Suppressor macrophage (primary cell): ENCODE results near the gene STRIP1.

Source experiments
- DNase-seq, 4 experiments: peaks; one replicate each; pipeline ENCODE4 v3.0.0-alpha.2; 2020 to 2022

STRIP1 gene

GRCh38 chr1:110053552-110054428 lies 19.4 kb downstream of the STRIP1 start:
- DNase-seq: peak; percentile 60 to 81 (median 70)

GRCh38 chr1:110055493-110056284 lies 21.3 kb downstream of the STRIP1 start:
- DNase-seq: no peak

DNA sequence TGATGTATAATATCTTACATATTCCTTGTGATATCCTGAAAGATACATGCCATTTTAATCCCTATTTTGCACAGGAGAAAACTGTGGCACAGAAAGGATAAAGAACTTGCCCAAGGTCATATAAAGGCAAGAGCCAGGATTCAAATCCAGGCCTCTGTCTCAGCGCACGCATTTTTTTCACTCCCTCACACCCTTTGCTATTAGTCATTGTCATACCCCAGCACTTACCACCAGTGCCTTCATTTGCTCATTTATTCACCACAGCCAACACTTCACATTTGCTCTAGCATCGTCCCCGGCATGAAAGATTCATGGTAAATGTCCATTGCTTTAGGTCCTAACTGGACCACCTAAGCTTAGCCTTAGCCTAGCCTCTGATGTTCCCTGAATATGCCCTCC lies 21.9 kb downstream of the STRIP1 start:
- no peak for DNase-seq

DNA sequence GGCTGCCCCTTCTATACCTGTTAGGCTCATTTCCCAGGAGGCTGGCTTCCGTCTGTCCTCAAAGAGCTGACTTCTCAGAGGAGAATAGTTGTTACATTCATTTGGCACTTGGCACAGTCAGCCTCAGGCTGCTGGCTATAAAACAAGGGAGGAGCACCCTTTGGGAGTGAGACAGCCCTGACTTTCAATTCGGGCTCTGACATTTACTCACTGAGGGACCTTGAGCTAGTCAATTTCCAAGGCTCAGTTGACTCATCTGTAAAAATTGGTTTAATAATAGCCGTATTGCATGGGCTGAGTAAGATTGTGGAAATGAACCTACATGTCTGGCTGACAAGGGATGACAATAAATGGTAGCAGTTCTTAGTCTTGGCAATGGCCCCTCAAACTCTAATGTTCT lies 22.4 kb downstream of the STRIP1 start:
- no peak for DNase-seq

DNA sequence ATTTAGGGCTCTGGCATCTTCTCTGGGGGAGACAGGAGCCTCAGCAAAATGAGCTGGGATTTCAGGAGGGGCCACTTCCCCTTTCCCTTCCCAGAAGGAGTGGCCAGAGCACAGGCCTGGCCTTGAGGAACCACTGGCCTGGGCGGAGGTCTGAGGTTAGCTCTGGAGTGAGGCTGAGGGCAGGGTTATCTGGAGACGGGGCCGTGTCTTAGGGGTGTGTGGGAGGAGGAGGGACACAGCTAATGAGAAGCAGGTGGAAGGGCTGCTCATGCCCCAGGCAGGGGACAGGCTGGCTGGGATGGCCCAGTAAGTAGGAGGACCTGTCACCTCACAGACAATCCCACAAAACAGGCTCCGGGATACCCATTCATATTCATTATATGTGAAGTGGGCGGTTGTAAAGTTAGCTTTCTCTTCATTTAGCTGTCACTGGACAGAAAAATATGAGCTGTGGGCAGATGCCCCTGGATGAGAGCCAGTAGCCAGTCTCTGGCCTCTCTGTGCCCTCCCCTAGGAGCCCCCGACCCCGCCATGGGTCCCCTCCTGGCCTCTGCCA lies 23.6 kb downstream of the STRIP1 start:
- peak; percentile 61 to 83 (median 76) for DNase-seq

DNA sequence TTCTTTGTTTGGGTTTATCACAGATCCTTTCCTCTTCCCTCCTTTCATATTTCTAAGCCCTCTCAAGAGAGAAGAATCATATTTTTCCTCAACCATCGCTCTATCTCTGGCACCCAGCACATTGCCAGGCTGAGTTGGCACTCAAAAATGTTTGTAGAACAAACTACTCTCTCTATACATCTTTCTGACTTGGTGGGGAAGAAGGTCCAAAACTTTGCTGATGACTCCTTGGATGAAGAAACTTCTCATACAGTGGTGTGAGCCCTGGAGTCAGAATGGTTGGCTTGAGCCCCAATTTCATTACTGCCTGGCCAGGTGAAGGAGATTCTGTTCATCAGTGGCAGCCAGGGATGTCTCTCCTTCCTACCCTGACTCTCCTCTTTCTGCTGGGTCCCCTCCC lies 24.2 kb downstream of the STRIP1 start:
- no peak for DNase-seq

DNA sequence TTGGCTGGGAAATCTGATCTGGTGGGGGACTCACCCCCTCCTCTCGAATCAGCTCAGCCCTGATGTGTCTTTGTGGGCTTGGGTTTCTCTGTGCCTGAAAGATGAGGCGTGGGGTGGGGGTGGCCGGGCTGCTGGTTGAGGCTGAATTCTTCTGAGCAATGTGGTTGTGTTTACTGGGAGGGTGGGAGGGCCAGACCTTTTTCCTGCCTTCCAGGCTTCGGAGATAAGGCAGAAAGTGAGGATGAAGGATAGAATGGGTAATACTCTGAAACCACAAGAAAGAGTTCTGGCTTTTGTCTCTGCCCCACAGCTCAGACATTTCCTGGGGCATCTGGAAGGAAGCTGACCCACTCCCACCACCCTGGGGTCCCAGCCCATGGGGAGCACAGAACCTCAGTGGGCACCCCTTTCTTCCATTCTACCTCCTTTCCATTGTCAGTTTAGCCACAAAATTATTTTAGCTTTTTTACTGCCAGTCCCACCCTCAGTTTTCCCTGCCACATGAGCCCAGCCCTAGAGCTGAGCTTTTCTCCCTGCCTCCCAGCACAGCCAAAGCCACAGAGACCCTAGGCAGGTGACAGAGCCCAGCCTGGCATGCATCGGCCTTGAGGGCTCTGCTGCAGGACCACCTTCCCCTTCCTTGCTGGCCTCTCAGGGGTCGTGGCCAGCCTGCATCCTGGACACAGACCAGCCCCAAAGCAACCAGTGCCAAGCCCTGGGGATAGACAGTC lies 24.9 kb downstream of the STRIP1 start:
- no peak for DNase-seq

DNA sequence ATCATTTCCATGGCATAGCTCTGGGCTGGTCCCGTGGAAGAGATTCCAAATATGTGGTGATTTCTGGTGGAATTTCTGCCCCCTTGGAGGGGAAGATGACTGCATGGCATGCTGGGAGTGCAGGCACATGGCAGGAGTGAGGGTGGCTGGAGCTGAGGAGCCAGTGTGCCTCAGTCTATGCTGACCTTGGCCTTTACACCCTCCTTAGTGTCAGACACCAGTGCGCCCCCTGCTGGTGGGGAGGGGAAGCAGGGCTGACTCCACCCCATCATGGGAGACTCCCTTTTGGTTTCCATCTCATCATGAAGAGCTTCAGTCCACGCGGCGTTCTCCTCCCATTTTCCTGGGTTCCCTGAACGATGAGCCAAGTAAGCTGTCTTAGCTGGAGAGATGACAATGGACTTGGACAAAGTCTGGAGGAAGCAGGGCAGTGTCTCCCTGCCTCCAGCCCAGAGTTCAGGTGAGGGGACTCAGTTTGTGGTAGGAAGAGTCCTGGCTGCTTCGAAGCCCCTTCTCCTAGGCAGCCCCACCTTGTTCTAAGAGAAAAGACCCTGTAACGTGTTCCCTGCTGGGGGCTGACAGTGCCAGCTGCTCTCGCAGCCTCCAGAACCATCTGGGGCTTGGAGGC lies 25.7 kb downstream of the STRIP1 start:
- peak; percentile 72 to 87 (median 74) for DNase-seq

DNA sequence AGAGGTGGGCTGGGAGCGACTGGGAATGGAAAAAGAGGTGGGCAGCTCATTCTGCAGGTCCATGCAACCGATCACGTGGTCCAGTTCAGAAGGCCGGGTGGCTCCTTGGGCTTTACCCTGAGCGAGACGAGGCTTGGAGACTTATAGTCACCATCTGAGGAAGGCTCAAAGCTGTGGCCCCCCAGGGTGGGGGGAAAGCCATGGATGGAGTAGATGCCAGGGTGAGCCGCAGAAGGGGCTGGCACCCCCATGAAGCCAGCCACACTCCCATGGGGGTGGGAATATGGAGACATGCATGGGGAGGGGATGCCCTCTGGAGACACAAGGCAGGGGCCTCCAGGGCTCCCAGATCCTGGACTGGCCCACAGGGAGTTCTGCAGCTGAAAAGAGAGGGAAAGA lies 26.2 kb downstream of the STRIP1 start:
- no peak for DNase-seq

- DNase-seq: no peak
Measured at GRCh38 chr1:110061341-110061740, 26.9 kb downstream of the STRIP1 start.

DNA sequence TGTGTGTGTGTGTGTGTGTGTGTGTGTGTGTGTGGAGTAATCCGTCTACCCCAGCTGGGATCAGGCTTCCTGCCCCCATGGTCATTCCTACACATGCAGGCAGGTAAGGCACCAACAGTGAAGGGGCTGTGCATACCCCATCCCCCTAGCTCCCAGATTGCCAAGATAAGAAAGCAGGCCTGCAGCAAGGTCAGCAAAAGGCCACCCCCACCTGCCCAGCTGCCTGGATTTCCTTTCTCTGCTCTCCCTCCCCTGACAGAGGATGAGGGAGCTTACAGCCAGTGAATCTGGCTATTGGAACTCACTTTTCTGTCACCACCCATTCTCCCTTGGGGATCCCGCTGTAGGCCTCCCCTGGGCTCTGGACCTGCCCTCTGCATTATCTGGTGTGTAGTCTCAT lies 28.2 kb downstream of the STRIP1 start:
- no peak for DNase-seq

DNA sequence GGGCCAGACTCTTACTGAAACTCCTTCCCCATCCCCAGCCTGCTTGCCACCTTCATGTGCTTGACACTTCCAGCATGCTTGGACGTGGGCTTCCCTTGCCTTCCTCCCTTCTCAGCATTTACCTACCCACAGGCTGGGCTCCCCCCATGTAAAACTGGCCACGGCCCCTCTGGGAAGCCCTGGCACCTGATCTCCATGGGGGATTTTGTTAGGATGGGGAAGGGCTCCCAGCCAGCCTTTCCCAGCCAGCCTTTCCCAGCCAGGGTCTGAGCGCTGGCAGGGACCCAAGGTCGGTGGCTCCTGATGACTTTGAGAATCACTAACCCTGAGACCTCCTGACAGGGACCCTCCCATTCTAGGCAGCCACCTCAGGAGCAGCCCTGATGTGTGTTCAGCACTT lies 29.4 kb downstream of the STRIP1 start:
- DNase-seq: no peak

GRCh38 chr1:110064576-110065337 lies 30.3 kb downstream of the STRIP1 start:
- no peak for DNase-seq

DNA sequence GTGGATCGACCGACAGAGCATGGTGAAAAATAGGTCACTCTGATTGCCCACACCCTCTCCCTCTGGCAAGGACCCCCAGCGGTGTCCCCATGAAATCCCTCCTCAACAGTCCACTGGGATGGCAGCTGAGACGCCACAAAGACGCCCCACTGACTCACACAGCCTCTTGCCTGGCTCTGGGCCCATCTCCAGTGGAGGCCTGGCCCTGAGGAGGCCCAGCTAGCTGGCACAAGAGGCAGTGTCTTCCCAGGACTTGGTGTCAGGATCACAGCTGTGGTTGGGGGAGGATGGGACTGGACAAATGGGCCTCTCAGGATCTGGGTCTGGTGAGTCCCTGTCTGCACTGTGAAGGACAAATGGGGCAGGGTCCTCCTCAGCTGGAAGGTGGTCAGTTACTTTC lies 31.4 kb downstream of the STRIP1 start:
- DNase-seq: no peak

DNA sequence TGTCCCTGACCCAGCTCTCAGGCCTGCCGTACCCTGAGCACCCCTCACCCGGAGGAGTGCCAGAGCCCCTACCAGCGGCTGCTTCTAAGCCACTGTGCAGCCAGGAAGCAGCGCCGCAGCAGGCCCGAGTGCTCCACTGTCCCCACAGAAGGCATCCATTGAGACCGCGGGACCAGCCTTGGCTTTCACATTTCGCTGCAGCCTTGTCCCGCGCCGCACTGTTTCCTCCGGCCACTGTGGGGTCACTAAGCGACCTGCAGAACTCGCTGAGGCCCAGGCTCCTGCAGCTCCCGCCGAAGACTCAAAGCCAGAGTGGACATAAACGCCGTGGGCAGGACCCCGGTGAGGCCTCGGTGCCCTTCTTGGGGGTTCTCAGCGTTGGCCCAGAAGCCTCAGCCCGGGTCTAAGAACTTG lies 33.1 kb downstream of the STRIP1 start:
- DNase-seq: no peak

DNA sequence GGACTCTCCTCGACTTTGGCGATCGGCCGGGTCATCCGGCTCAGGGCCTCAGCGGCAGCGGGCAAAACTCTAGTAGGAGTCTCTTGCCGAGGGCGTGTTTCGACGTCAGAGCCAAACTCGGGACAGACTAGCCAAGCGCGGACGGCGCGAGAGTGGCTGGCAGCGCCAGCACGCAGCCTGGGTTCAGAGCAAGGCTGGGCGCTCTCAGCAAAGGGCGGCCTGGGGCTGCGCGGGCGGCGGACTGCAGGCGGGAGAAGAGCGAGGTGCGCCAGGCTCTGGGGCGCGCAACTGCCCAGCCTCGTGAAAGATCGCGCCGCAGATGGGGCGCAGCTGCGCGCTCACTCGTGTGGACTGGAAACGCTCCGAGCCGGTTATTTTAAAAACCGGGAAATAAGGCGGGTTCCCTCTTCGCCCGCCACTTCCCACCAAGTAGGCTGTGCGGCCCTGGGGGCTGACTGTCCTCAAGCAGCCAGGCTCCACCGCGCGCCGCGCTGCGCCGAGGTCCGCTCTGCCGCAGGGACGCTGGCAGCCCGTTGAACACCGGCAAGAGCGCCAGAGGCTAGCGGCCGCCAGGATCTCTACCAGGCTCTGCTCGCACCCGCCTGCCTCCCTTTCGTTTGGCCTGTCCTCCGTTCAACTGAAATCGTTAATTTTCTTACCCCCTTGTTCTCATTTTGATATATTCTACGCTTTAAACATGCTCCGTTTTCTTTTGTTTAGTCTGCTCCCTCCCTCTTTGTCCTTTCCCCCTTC lies 33.6 kb downstream of the STRIP1 start:
- DNase-seq: peak; percentile 17 to 53 (median 45)

DNA sequence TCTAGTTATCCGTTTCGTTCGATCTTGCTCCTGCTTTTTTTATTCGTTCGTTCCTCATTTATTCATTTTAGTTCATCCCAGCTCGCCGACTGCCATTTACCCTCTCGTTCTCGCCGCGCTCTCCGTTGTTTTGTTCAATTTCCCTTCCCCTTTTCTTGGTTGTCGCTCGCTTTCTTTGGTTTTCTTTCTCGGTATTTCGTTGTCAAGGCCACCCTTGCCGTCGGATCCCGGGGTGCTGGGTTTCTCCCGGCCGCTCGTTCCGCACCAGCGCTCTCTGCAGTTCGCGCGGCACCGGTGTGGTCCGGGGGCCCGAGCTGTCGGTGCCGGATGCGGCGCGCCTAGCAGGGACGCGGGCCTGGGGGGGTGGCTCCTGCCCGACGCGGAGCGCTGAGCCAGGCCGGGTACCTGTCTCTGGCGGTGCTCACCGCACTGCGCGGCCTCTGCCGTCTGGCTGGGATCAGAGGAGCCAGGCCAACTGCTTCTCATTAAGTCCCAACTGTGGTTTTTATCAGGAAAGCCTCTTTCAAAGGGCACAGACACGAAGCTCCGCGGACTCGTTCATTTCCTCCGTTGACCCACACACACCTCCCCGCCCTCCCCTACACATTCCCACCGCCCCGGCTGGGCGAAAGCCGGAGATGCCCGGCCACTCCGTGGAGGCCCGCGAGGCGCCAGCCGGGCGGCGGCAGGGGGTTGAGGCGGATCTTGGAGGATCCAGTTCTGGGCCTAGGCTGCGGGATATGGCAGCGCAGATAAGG lies 34.4 kb downstream of the STRIP1 start:
- peak; percentile 21 to 53 (median 40) for DNase-seq

- peak in 3 of 4 experiments; percentile 6 to 31 (median 25) for DNase-seq
Measured at GRCh38 chr1:110069404-110070281, 35.2 kb downstream of the STRIP1 start.

GRCh38 chr1:110070282-110070669 lies 35.9 kb downstream of the STRIP1 start:
- DNase-seq: no peak
